NCI-H1436 treated with DMSO at 0.1 percent for 48 hours (cell line): ENCODE results near the gene ZNF266.

Experiments used
- DNase-seq: peaks from one replicate; lab custom pipeline; 2025; lab: John Stamatoyannopoulos, UW

ZNF266 gene

GRCh38 chr19:9435279-9436268, at the start of gene ZNF266:
Gene ZNF266 (minus strand): TSS chr19:9435573. CDS start chr19:9420089, 15,484 bp downstream.
- DNase-seq: peak; percentile 38

DNA sequence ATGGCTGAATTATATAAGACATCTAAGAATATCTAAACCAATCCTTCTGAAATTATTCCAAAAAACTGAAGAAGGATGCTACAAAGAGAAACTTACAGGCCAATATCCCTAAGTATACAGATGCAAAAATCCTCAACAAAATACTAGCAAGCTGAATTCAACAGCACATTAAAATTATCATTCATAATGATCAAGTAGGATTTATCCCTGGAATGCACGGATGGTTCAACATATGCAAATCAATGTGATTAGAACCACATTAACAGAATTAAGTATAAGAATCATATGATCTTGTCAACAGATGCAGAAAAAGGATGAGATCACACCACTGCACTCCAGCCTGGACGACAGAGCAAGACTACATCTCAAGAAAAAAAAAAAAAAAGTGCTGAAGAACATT, 49.8 kb upstream of the ZNF266 start:
- no peak for DNase-seq

- DNase-seq: no peak
Measured at GRCh38 chr19:9474975-9475374, 39.6 kb upstream of the ZNF266 start.

GRCh38 chr19:9467161-9467560, 31.8 kb upstream of the ZNF266 start:
- DNase-seq: no peak

DNA sequence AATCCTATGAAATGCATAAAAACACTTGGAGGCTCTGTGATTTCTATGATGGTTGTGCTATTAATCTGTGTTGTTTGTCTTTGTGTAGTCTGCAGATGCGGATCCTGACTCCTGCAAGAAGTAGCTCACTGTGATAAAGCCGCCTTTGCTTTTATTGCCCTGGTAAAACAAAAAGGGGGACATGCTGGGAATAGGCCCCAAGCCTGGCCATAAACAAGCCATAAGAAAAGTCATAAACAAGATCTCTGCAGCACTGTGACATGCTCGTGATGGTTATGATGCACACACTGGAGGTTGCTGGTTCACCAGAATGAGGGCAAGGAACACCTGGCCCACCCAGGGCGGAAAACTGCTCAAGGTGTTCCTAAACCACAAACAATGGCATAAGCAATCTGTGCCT, 26.6 kb upstream of the ZNF266 start:
- DNase-seq: no peak

GRCh38 chr19:9456018-9456689, 20.8 kb upstream of the ZNF266 start:
- DNase-seq: no peak

DNA sequence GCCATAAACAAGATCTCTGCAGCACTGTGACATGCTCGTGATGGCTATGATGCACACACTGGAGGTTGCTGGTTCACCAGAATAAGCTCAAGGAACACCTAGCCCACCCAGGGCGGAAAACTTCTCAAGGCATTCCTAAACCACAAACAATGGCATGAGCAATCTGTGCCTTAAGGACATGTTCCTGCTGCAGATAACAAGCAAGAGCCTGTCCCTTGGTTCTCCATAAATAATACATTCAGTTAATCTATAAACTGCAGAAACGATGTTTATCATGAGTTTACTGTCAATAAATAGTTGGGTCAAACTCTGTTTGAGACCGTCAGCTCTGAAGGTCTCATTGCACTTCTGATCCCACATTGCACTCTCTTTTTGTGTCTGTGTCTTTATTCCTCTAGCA, 18.6 kb upstream of the ZNF266 start:
- no peak for DNase-seq

DNA sequence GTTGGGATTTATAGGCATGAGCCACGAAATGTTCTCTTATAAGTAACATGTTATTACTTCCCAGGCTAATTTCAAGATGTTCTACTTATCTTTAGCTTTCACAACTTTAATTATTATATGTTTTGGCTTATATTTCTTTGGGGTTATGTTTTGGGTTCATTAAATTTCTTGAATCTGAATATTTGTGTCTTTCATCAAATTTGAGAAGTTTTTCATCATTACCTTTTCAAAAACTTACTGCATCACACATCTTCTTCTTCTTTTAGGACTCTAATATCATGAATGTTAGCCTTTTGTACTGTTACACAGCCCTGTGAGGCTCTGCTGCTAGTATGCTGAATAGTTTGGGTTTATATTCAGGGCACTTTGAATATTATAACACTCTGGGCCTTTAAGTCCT, 9.7 kb upstream of the ZNF266 start:
- no peak for DNase-seq

DNA sequence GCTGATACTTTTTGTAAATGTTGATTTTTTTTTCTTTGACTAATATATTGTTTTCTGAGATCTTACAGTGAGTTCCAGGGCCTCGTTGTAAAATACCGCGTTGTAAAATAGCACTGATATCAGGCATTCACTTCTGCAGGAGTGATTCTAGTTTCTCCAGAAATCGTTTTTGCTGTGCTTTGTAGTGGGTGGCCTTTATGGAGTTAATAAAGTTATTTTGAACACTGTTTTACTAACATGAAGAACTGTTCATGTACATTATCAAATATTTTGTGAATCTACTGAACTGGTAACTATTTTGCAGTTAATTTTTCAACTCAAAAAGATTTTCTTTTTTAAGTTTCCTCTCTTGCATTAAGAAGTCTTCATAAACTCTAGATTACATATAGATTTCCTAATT, 985 bp upstream of the ZNF266 start:
- no peak for DNase-seq

DNA sequence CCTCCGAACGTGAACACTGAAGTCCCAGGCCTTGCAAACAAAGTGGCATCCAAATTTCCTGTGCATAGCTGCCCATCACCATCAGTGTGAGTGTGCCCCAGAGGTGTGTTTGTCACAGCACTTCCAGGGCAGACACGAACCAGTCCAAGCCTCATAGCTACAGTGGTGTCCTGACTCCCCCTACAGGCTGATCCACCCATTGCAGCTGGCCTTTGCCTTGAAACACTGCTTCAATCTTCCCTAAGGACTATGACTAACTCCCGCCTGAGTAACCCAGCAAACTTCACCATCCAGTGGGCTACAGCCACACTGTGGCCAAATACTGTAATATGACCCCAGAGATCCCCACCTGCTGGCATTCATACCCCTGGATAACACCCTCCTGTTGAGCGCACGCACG, 3.9 kb downstream of the ZNF266 start:
- no peak for DNase-seq

DNA sequence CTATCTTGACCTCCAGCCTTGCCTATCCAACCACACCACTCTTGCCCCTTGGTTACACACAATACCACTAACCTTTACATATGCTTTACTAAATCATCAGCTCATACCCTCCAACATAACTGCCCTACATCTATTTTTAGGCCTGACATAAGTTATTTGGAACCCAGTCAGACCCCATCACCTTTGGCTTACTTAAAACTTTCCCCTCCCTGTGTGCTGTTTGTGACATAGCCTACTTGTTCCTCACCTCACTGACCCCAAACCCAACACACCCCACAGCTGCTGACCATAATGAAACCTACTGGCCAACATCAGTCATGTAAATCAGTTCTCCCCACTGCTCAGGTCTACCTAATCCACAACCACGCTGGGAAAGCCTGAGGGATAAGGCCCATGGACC, 4.9 kb downstream of the ZNF266 start:
- DNase-seq: no peak

- DNase-seq: no peak
Measured at GRCh38 chr19:9427941-9428340, 7.4 kb downstream of the ZNF266 start.

- DNase-seq: no peak
Measured at GRCh38 chr19:9413240-9413954, 22.0 kb downstream of the ZNF266 start.

- DNase-seq: no peak
Measured at GRCh38 chr19:9407827-9408226, 27.5 kb downstream of the ZNF266 start.

GRCh38 chr19:9406798-9407352, 28.5 kb downstream of the ZNF266 start:
- no peak for DNase-seq

DNA sequence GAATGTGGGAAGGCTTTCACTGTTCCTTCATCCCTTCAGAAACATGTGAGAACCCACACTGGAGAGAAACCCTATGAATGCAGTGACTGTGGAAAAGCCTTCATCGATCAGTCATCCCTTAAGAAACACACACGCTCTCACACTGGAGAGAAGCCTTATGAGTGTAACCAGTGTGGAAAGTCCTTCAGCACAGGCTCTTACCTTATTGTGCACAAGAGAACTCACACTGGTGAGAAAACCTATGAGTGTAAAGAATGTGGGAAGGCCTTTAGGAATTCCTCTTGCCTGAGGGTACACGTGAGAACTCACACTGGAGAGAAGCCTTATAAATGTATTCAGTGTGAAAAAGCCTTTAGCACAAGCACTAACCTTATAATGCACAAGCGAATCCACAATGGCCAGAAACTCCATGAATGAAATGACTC, 54.0 kb downstream of the ZNF266 start:
- DNase-seq: no peak

DNA sequence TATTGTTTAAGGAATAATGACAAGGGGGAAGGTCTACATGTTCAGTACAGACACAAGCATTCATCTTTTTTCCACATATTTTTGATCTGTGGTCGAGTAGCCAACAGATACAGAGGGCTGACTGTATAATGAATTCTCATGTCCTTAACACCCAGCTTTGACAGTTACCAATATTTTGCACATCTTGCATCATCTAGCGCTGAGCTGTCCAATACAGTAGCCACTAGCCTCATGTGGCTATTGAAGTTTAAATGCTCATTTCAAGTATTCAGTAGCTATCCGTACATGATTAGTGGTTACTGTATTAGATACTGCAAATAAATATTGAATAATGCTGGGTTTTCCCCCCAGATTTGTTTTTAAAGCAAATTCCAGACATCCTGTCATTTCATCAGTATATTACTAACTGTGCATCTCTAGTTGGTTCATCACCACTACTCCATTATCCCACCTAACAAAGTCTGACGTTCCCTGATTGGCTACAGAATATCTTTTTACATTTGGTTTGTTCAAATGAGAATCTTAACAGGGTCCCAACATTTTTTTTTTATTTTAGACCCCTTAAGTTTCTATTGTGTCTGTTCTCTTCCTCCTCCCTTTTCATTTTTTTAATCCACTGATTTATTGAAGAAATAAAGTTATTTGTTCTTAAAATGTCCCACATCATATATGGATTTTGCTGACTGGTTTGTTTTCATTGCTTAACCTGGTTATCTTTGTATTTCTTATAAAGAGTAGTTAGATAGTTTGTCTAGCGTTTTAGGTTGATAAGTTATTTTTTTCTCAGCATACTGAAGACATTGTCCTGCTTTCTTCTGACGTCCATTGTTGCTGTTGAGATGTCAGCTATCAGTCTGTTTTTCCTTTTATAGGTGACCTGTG, 64.4 kb downstream of the ZNF266 start:
- DNase-seq: no peak

DNA sequence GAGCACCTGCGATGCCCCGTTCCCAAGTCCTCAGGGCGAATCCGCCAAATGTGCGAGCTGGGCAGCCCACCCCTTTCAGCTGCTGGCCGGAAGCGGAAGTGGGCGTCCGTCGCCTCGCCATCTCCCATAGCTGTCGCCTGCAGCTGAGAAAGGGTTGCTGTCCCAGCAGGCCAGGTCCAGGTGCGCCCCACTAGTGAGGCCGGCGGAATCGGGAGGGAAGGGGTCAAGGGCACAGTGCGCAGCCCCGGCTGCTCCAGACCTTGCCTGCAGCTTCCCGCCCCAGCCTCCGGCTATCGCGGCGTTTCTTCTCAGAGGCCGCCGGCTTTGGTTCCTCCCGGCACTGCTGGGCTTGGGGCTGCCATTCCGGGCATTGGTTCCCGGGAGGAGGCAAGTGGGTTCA, 72.5 kb downstream of the ZNF266 start, which contains the start of gene ZNF177:
Gene ZNF177, plus strand, starts transcription at position 109 of the 400 bp plus-strand sequence. CDS start 15,299 bp downstream, outside the sequence.
- DNase-seq: no peak
